Measurements from ENCODE around the gene LRRC7. TPM values are rescaled to one million over a fixed set of nuclear protein-coding genes. Genes with fewer than 3 reads are reported as not detected.

LRRC7 gene
- polyA plus RNA-seq, 1 of the 3 experiments (the other 2 are of a cell fraction): 0.02 TPM

DNA sequence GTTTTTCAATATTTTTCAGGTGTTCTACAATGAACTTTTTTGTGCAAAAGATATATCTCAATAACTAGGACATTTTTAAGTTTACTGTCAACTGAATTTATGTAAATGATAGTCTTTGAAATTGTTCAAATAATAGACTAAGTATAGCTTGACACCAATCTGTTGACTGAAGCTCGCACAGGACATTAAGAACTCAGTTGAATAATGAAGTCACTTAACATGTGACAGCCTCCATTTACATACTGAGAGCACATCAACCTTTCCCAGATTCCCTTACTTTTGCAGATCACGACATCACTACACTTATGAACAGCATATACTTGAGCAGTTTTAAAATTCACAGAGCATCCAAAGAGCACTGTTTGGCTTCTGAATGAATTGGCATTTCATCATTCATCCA lies 268.2 kb downstream of the LRRC7 start:
- Histone ChIP-seq H3K27me3 (ENCODE audit: insufficient read depth) (no peaks in the 10 kb centered on the region), H3K27ac (ENCODE audit: low read depth in 2 of 2, low read length in 1 of 2) (no peak overlapping the region), H3K36me3 (replicated peaks in 1 of 2; ENCODE audit: control insufficient read depth in 1 of 2, insufficient read depth in 2 of 2, low read length in 1 of 2) (no peaks in the 10 kb centered on the region), H3K79me2 (ENCODE audit: insufficient read depth) (no peaks in the 10 kb centered on the region), H3K4me3 (ENCODE audit: low read depth in 2 of 2, low read length in 1 of 2) (no peak overlapping the region), H3K9me2 (no peaks in the 10 kb centered on the region), H2AFZ (ENCODE audit: low read depth) (no peak overlapping the region), H3K9me3 (no peaks in the 10 kb centered on the region), H4K20me1 (ENCODE audit: insufficient read depth) (no peaks in the 10 kb centered on the region), H3K9ac (no peak overlapping the region), H3K4me1 (ENCODE audit: control insufficient read depth in 1 of 2, insufficient read depth in 2 of 2, low read depth in 1 of 2, low read length in 1 of 2) (no peaks in the 10 kb centered on the region; a peak in 1 of 4 replicates), H3F3A (replicated peaks; ENCODE audit: insufficient read depth) (no peaks in the 10 kb centered on the region), H3K4me2 (no peak overlapping the region)
- no peak for DNase-seq
- TF ChIP-seq RAD21 (IDR thresholded peaks at IDR 0.05; ENCODE audit: low read length) (no peak), TAF1 (IDR thresholded peaks at IDR 0.05; ENCODE audit: borderline replicate concordance, low read depth, low read length) (no peak), CTCF (IDR thresholded peaks at IDR 0.05) (no peak), RCOR1 (IDR thresholded peaks at IDR 0.05; ENCODE audit: low read length) (no peak), EP300 (IDR thresholded peaks at IDR 0.05; ENCODE audit: borderline replicate concordance in 1 of 2, low read depth in 1 of 2, low read length in 1 of 2) (no peak), EZH2phosphoT487 (IDR thresholded peaks at IDR 0.05; ENCODE audit: borderline replicate concordance, low read depth) (no peak), FOXM1 (IDR thresholded peaks at IDR 0.05; ENCODE audit: low read depth) (no peak), RXRA (IDR thresholded peaks at IDR 0.05; ENCODE audit: borderline replicate concordance, low read depth) (no peak), CHD2 (IDR thresholded peaks at IDR 0.05; ENCODE audit: low read length, partially characterized antibody) (no peak), RFX5 (IDR thresholded peaks at IDR 0.05; ENCODE audit: low read length) (no peak), MAX (IDR thresholded peaks at IDR 0.05; ENCODE audit: low read depth) (no peak)
- TF ChIP-seq, protein P1, sequence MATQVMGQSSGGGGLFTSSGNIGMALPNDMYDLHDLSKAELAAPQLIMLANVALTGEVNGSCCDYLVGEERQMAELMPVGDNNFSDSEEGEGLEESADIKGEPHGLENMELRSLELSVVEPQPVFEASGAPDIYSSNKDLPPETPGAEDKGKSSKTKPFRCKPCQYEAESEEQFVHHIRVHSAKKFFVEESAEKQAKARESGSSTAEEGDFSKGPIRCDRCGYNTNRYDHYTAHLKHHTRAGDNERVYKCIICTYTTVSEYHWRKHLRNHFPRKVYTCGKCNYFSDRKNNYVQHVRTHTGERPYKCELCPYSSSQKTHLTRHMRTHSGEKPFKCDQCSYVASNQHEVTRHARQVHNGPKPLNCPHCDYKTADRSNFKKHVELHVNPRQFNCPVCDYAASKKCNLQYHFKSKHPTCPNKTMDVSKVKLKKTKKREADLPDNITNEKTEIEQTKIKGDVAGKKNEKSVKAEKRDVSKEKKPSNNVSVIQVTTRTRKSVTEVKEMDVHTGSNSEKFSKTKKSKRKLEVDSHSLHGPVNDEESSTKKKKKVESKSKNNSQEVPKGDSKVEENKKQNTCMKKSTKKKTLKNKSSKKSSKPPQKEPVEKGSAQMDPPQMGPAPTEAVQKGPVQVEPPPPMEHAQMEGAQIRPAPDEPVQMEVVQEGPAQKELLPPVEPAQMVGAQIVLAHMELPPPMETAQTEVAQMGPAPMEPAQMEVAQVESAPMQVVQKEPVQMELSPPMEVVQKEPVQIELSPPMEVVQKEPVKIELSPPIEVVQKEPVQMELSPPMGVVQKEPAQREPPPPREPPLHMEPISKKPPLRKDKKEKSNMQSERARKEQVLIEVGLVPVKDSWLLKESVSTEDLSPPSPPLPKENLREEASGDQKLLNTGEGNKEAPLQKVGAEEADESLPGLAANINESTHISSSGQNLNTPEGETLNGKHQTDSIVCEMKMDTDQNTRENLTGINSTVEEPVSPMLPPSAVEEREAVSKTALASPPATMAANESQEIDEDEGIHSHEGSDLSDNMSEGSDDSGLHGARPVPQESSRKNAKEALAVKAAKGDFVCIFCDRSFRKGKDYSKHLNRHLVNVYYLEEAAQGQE (IDR thresholded peaks at IDR 0.05; ENCODE audit: low read depth, low read length): no peak
- ChIA-PET CTCF (no interaction called here), POLR2A (no interaction called here)
- WGBS (ENCODE audit: low lambda C conversion rate): 63% methylated on average over 2 of the region's 2 CpGs

Measured in SK-N-SH (cell line).